Erythroblast (primary cell): ENCODE measurements around the gene ADAM10.
A peak's percentile ranks its signal among the peaks of the same experiment; 100 is the strongest.
"Not testable (repeated sequence)": the region's sequence is repeated elsewhere in the genome, so short reads cannot be mapped to it uniquely, and the experiment has no call there.

Experiments used
- DNase-seq, 2 experiments: peaks; one replicate each; lab custom pipeline; 2025; lab: John Stamatoyannopoulos, UW
- GATA1 ChIP-seq: IDR thresholded peaks from 2 replicates; pipeline ENCODE4 v1.6.1; 2011; ENCODE audit warnings: low read depth, mild to moderate bottlenecking, control low read depth, low read length, moderate library complexity
- POLR2A ChIP-seq: IDR thresholded peaks from 2 replicates; pipeline ENCODE4 v1.6.1; 2011; ENCODE audit warnings: mild to moderate bottlenecking, low read length

The ADAM10 gene

DNA sequence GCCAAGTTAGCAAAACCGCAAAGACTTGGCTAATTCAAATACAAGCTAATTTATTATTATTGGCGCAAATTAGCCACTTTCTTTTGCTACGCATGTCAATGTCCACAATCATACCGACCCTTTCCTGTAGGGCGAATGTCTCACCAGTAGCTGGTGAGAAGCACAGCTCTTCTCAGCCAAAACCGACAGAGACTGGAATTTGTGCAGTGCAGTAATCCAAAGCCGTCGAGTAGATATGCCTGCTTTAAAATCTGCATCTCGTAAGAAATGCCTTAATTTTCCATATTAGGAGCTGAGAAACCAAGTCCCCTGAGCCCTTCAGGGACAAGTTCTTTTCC, 21.0 kb upstream of the ADAM10 start:
- DNase-seq: peak; percentile 77 to 78
- no peak for TF ChIP-seq POLR2A

DNA sequence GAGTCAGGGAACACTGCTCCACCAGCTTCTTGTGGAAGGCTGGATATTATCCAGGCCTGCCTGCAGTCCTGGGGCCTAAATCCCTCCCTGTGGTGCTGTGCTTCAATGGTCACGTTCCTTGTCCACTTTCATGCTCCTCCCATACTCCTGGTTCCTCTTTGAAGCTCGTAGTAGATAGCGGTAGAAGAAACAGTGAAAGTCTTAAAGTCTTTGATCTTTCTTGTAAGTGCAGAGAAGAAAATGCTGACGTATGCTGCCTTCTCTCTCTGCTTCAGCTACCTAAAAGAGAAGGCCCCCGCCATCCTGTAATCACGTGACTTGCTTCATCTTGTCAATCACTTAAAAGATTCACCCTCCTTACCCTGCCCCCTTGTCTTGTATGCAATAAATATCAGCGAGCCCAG, 19.1 kb upstream of the ADAM10 start:
- DNase-seq: not testable (repeated sequence)

DNA sequence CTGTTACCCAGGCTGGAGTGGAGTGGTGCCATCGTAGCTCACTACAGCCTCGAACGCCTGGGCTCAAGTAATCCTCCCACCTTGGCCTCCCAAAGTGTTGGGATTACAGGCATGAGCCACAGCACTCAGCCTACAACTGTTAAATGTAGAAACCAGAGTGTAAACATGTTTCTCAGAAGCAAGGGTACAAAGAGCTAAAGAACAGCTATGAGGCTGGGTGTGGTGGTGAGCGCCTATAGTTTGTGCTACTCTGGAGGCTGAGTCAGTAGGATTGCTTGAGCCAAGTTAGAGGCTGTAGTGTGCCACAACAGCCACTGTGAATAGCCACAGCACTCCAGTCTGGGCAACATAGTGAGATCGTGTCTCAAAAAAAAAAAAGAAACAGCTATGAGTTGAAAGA, 16.8 kb upstream of the ADAM10 start:
- no peak for DNase-seq
- TF ChIP-seq POLR2A (no peak), GATA1 (no peak)

DNA sequence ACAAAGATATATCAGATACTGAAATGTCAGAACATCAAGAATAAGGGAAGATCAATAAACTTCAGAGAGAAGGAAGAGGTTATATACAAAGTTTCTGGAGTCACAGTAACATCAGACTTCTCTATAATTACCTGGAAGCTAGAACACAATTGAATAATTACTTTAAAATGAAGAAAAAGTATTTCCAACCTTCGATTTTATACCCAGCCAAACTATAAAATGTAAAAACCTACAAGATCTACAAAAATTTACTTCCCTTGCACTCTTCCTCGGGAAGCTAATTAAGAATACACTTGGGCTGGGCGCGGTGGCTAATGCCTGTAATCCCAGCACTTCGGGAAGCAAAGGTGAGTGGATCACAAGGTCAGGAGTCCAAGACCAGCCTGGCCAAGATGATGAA, 15.0 kb upstream of the ADAM10 start:
- TF ChIP-seq POLR2A (no peak), GATA1 (no peak)
- no peak for DNase-seq

DNA sequence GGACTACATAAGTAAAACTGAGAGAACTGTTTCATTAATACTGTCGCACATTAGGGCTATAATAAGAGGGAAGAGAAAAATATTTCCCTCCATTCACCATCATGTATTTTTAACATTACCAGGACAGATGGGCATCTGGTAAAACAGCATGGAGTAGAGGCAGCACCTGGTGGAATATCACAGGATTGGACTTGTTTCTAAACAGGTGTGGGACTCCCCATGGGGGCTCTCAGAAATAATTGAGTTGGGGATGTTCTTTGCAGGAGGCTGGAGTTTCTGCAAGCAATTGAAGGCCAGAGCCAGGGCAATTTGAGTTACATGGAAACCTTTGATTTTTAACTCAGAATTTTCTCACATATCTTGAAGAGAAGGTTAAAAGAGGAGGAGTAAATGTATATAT, 13.2 kb upstream of the ADAM10 start:
- DNase-seq: no peak
- TF ChIP-seq GATA1 (no peak), POLR2A (no peak)

DNA sequence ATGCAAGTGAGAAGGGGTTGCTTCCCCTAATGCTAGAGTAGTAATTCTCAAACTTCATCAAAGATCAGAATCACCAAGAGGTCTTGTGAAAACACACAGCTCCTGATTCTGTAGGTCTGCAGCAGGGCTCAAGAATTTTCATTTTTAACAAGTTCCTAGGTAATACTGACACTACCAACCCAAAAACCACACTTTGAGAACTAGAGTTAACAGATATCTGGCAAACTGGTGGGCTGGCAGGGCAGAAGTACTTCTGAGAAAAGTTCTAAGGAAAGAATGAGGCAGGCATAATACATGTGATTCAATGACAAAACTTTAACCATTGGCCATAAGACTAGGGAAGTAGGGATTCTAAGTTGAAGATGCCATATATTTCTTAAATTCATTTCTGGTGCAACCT, 12.8 kb upstream of the ADAM10 start:
- TF ChIP-seq GATA1 (no peak), POLR2A (no peak)
- no peak for DNase-seq

DNA sequence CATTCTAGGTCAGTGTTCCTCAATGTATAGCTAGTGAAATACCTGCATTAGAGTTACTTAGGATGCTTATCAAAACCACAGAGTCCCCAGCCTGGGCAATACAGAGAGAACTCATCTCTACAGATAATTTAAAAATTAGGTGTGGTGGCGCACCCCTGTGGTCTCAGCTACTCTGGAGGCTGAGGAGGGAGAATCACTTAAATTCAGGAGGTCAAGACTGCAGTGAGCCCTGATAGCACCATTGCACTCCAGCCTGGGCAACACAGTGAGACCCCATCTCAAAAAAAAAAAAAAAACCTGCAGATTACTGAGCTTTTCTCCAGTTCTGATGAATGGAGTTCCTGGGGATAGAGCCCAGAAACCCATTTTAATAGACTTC, 11.5 kb upstream of the ADAM10 start:
- DNase-seq: peak; percentile 25 to 28
- TF ChIP-seq GATA1: no peak

DNA sequence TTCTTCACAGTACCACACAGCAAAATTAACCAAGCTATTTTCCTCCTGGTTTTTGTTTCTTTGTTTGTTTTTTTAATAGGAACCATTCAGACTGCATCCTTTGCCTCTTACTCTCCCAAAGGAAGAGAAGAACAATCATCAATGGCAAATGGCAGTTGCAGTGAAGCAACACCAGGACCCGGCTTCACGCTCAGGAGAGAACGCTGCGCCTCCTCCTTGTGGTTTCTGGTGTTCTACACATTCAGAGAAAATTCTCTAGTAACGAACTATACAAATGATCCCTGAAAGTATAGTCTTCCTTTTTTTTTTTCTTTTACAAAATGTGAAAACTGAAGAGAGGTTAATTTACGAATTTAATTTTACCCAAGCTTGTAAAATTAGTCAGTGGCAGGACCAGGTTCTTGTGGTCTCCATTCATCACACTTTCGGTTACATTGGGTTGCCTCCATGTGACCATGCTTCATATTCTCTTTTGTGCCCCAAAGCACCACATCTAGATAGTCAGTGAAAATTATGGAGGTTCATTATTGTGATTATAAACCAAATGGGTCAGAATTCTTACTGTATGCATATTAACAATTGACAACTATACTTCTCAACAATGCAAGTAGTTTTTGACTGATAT, 11.0 kb upstream of the ADAM10 start:
- no peak for DNase-seq
- TF ChIP-seq GATA1 (no peak), POLR2A (no peak)

DNA sequence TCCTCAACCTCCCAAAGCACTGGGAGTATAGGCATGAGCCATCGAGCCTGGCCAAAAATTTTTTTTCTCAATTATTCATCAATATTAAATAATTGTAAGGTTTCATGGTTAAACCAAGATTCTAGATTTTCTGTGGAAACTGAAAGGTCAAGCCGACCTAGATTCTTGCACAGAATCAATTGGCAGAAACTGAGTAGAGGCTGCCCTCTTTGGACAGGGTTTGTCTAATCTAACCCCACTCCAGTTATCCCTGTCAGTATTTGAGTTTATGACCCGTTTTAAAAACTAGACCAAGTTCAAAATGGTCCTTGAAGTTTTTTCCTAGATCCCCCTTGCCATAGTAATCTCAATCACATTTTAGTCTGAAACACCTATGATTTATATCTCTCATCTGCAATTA, 8.6 kb upstream of the ADAM10 start:
- peak in 1 of 2 experiments; percentile 14 for DNase-seq

DNA sequence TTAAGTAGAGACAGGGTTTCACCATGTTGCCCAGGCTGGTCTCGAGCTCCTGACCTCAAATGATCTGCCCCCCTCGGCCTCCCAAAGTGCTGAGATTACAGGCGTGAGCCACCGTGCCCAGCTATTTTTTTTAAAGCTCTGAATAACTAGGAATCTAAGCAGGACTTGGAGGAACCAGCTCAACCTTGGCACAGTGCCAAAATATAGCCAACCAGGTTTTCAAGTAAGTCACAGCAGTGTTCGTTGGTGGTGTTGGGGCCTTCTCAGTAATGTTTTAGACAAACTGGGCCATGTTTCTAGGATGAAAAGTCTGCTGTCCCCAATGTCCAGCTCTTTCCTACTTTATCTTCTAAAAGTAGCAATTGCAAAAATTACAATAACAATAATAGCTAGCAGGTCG, 6.4 kb upstream of the ADAM10 start:
- TF ChIP-seq POLR2A: no peak
- TF ChIP-seq GATA1: no peak

More for the DNA sequence above, 8.6 kb upstream of the ADAM10 start:
- TF ChIP-seq POLR2A (no peak), GATA1 (no peak)

DNA sequence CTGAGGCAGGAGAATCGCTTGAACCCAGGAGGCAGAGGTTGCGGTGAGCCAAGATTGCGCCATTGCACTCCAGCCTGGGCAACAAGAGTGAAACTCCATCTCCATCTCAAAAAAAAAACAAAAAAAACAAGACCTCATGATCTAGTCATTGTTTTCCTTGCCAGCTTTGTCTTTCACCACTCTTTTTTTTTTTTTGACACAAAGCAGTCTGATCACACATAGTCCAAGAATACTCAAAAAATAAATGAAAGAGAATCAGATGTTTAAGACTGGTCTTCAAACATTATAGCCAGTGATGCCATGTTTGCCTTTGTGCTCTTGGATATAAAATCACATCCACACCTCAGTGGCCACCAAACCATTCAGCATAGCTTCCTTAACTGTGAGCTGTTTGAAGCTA, 5.8 kb upstream of the ADAM10 start:
- DNase-seq: no peak
- TF ChIP-seq GATA1 (no peak), POLR2A (no peak)

More for the DNA sequence above, 6.4 kb upstream of the ADAM10 start:
- peak; percentile 26 to 48 for DNase-seq

DNA sequence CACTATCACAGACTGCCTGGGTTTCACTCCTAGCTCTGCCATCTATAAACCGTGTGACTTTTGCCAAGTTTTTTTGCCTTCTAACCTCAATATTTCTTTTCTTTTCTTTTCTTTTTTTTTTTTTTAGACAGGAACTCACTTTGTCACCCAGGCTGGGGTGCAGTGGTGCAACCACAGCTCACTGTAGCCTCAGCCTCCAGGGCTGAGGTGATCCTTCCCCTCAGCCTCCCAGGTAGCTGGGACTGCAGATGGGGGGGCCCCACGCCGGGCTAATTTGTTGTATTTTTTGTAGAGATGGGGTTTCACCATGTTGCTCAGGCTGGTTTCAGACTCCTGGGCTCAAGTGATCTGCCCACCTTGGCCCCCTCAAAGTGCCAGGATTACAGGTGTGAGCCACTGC, 3.2 kb upstream of the ADAM10 start:
- DNase-seq: no peak
- TF ChIP-seq POLR2A (no peak), GATA1 (no peak)

DNA sequence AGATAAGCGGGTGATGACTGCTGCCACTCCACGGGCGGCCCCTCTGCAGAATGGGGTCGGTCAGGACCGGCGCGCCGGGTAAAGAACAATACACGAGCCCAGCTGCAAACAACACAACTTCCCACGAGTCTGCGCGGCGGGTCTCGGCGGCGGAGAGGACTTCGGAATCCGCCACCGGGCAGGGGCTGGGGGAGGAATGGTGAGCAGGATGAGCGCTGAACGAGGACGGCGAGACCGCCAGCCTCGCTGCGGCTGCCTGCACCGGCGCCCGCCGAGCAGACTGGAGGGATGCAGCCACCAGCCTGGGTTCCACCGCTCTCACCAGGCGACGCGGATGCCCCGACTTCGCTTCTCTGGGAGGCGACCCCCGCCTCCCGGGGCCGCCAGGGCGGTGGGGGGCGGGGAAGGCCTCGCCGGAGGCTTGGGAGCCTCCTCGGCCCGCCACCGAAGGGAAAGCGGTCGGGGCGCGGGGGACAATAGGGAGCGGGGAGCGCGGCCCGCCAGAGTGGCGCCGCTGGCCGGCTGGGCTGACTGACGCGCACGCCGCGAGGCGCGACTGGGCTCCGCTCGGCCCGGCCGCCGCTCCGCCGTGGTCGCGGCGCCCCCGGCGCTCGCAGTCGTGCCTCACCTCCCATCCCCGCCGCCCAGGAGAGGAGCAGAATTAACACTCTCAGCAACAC, 515 bp downstream of the ADAM10 start:
- TF ChIP-seq GATA1 (no peak), POLR2A (no peak)
- peak; percentile 72 to 75 for DNase-seq

DNA sequence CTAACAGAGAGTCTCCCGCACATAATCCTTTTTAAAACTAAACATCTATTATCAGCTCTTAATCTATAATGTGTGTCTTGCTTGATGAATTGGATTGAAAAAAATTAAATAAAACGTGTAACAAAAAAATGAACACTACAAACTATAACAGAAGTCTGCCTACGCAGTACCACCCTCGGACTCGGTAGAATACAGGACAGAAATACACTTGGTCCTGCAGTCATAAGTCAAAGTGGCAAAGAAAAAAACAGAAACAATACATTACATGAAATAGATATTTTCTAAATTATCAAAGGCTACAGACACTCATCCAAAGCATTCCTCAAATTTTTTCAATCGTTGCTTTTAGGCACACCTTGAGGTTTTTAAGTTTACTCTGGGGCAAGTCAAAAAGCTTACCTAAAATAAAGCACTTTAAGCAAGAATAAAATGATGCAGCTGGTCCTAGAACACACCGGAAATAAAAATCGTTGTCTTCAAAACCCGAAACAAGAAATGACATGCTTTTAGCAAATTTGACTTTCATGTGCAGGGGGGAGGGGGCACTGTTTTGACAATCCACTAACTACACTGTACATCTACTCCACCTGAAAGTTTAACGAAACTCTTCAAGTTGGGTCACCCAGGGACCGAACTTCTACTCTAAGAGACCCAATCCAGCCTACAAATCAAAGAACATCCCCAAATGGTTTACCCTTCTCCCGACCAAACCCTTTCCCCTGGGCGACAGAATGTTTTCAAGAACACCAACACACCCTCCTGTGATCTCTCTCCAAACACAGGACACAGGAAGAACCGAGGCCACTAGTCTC, 1.3 kb downstream of the ADAM10 start:
- peak; percentile 28 to 54 for DNase-seq
- no peak for TF ChIP-seq POLR2A
- TF ChIP-seq GATA1: no peak
